ENCODE results near the gene GCAT.

The GCAT gene

GRCh38 chr22:37846433-37846832, 38.7 kb downstream of the GCAT start:
- no peak for DNase-seq

GRCh38 chr22:37848587-37849088, 40.9 kb downstream of the GCAT start:
- no peak for DNase-seq

- no peak for DNase-seq
These were observed 41.5 kb downstream of the GCAT start, which contains the start of gene EIF3L for GRCh38 chr22:37849089-37849751. TSS of gene EIF3L (plus strand) at chr22:37849419. CDS start at chr22:37849450, 31 bp downstream.

GRCh38 chr22:37850801-37851200, 43.1 kb downstream of the GCAT start:
- no peak for DNase-seq

GRCh38 chr22:37852418-37852817, 44.7 kb downstream of the GCAT start:
- DNase-seq: no peak

GRCh38 chr22:37854946-37855345, 47.2 kb downstream of the GCAT start:
- DNase-seq: no peak

- no peak for DNase-seq
These were observed 47.7 kb downstream of the GCAT start for GRCh38 chr22:37855462-37855861.

GRCh38 chr22:37860796-37861421, 53.2 kb downstream of the GCAT start:
- no peak for DNase-seq

- no peak for DNase-seq
These were observed 55.0 kb downstream of the GCAT start for GRCh38 chr22:37862570-37863325.

GRCh38 chr22:37865510-37865909, 57.8 kb downstream of the GCAT start:
- DNase-seq: no peak
